ENCODE results near the gene PIEZO1.
A peak's percentile ranks its signal among the peaks of the same experiment; 100 is the strongest.

PIEZO1 gene

DNA sequence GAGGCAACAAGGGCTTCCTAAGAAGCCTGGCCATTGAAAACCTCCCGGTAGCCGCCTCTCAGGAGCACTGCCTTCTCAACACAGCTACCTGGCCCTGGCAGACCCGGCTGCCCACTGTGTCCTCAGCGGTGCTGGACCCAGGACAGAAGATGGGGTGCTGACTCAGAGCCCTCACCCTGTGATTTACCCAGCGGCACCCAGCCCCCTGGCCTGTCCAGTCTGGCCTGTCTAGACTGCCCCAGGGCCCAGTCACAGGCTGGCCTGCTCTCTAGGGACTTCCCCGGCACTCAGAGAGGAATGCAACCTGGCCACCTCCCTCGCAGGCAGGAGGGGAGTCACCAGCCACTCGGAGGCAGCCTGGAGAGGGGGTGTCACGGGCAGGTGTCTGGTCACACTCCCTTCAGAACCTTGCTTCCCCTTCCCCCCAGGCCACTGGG, 20.1 kb downstream of the PIEZO1 start:
- DNase-seq = no peak

DNA sequence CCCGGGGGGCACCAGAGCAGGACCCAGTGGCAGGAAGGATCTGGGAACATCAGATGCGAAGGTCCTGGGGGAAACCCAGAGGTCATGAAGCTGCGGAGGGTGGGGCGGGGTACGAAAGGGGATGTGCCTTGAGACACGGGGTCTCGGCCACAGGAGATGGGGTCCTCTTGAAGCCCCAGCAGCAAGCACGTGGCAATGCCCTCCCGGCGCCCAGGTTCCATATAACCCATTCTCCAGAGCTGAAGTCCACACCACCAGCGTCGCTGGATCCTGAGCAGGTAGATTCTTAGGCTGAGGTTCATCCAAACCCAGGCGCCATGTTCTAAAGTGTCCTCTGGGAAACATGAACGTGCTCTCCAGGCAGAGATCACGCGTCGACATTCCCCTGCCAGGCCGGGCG, 20.9 kb downstream of the PIEZO1 start:
- no peak for DNase-seq

DNA sequence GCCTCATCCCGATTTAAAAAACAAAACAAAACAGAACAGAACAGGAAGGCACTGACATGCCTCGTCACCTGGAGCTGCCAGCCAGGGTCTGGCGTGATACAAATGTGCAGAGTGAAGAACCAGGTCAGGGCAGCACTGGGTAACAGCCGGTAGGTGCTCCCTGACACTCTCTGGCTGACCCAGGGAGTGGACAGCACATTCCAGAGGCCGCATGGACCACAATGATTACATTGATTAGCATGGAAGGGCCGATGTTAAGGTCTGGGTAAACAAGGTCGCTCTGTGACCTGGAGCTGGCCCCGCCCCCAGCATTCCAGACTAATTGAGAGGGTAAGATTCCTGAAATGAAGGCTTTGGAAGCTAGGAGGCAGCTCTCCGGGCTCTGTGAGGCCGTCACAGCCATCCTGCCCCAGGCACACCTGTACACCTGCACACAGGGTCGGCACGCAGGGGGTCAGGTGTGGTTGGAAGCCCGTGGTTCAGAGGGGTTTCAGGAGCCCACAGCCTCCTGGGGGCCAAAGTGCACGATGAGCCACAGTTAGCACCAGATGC, 21.4 kb downstream of the PIEZO1 start:
- no peak for DNase-seq

DNA sequence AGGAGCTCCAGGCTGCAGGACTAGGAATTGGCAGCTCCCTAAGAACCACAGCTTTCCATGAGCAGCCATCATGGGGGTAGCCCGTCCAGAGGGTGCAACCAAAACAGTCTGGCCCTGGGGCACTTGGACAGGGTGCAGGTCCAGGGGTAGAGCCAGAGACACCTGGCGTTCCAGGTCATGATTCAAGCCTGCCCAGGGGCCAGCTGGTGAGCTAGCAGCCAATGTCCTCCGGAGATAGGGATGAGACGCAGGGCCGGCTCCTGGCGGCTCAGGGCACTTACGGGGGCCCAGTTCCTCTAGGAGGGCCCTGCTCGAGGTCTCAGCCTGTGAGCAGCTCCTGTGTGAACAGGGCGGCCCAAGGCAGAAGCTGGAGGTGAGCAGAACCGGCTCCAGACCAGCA, 22.1 kb downstream of the PIEZO1 start:
- no peak for DNase-seq

DNA sequence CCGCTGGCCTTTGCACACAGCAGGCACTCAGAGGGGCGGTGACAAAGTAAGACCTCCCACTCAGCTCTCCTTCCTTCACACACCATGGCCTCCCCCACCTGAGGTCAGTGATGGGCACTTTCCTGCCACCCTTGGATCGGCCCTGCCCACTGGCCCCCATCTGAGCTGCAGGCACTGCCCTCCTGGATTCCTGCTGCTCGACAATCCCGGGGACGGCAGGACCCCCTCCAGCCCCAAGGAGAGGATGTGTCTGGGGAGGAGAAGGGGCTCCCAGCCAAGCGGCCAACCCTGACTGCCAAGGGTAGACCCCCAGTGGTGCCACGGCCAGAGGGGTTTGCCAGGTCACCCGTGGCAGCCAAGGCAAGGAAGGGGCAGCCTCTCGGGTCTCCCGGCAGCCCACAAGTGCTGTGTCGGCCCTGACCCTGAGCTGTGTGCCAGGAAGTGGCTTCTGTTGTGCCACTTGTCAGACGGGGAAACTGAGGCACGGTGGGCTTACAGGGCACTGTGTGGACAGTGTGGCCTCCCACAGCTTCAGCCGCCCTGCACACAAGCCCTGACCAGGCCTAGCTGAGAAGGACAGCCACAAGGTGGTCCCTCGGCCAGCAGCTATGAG, 22.7 kb downstream of the PIEZO1 start:
- no peak for DNase-seq

DNA sequence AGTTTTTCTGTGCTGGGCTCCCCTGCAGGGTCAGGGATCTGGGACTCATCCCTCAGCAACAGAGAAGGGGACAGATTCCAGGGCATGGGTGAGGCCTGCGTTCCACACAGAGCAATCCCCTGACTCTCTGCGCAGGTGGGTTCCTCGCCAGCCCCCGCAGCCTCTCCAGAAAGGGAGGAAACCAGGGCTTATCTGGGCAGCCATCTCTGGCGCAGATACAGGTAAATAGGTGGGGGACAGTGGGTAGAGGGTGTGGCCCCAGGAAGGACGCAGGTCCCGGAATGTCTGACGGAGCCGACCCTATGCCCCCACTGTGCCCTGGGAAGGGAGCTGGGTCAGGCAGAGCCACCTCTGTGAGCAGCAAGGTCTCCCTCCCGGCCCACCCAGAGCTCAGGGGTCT, 23.2 kb downstream of the PIEZO1 start:
- DNase-seq = no peak

DNA sequence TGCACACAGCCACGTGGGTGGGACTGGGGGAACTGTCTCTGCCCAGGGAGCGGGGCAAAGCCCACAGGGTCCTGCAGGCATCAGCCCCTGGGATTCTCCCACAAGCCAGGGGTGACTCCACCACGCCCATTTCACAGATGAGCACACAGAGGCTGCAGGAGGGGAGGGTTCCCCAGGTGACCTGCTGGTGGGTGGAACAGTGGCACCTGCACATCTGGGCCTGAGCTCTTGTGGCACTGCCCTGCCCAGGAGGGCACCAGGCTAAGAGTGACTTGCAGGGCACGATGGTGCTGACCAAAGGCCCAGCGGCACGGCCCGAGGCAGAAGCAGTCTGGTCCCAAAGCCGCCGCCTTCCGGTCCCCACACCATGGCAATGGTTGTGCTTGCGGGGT, 23.9 kb downstream of the PIEZO1 start:
- DNase-seq = no peak

DNA sequence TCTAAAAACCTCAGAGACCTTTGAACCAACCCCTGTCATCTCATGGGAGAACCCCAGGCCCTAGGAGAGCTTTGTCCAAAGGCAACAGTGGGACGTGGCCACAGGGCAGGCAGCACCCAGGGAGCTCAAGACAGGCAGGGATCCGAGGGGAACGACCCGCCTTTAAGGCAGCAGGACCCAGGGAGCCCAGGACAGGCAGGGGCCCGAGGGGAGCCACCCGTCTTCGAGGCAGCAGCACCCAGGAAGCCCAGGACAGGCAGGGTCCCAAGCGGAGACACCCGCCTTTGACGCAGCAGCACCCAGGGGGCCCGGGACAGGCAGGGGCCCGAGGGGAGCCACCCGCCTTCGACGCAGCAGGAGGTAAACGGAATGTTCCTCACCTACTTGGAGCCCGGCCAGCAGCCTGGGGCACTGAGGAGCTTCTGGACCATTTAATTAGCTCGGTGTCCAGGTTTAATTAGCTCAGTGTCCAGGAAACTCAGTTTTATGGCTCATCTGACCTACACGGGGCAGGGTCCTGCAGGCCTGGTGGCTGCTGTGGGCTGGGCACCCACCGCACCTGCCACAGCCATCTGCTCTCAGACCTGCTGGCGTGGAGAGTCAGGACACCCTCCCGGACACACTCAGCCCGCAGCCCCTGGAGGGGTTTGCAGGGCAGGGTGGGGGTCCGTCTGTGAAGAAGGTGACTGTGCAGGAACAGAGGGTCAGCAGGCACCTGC, 24.4 kb downstream of the PIEZO1 start:
- DNase-seq = no peak

DNA sequence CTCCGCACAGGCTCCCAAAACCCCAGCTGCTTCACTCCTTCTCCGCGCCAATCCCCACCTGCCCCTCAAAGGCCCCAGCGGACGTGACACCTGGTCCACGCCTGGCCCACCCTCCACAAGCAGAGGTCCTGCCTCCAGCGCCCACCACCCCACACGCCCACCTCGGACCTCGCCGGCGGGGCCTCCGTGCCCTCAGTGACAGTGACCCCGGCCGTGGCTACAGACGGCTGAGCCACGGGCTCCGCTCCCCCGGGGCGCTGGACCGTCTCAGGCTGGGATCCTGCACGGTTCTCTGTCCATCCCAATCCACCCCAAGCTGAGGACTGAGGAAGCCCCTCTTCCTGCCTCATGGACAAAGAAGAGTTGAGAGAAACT, 25.1 kb downstream of the PIEZO1 start:
- DNase-seq = no peak

DNA sequence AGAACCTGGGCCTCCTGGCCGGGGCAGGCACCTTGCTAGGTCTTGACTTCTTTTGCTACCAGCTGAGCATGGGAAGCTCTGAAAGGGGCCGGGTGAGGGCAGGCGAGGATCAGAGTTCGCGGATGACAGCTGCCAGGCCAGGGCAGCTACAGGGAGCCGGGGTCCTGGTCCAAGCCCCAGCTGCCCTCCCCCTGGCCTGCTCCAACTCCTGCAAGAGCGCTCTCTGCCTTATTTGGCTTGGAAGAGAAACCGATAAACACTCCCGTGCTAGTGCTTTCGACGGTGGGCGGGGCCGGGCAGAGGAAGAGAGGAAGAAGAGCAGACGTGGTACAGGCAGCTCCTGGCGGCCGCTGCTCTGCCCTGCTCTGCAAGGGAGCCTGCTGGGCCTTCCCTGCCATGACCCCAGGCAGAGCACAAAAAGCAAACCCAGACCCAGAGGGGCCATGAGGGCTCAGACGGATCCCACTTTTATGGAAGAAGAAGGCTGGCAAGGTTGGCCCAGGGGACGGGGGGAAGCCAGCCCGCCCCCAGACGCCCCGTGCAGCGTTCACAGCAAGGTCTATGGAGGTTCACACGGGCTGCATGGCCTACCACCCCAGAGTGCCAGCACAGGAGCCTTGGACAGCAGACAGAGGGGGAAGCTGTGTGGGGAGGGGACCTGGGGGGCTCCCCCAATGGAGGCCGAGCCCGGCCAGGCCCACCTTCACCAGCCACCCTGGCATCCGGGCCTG, 25.6 kb downstream of the PIEZO1 start:
- peak; percentile 51 for DNase-seq

DNA sequence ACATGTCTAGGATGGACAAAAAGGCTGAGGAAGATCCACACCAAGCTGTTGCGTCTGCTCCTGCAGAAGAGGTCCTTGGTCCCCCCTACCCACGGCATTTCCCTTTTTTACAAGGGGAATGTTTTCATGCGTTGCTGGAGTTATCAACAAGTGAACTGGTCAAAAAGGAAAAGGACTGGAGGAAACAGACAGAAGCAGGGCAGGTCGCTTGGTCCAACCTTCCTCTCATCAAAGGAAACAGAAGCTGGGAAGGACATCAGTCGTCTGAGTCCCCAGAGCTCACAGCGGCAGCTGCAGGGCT, 26.1 kb downstream of the PIEZO1 start:
- DNase-seq = no peak

DNA sequence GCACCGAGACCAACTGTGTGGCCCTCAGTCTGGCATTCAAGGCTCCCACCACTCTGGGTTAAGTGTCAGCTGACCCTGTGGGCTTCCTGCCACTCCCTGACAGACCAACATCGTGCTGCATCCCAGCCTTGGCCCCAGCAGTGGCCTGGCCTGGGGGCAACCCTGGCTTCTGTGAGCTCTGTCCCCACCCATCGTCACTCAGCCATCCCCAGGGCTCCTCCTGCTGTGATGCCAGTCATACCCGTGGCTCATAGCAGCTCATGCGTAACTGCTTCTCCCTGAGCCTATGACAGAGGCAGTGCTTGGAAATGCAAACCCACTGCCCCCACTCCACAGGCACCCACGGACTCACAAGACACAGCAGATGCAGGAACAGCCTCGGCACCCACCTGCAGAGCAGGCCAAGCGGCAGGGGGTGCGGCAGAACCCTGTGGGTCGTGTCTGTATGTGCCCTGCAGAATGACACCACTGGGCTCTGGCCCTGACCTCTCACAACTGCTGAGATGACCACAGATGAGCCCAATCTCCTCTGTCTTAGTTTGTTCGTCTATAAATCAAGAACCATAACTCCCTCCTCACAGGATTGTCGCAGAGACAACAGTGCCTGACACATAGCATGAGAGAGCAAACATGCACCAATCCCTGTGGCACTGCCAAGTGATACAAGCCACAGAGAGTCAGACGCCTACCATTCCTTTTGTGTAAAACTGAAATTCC, 26.6 kb downstream of the PIEZO1 start:
- no peak for DNase-seq

DNA sequence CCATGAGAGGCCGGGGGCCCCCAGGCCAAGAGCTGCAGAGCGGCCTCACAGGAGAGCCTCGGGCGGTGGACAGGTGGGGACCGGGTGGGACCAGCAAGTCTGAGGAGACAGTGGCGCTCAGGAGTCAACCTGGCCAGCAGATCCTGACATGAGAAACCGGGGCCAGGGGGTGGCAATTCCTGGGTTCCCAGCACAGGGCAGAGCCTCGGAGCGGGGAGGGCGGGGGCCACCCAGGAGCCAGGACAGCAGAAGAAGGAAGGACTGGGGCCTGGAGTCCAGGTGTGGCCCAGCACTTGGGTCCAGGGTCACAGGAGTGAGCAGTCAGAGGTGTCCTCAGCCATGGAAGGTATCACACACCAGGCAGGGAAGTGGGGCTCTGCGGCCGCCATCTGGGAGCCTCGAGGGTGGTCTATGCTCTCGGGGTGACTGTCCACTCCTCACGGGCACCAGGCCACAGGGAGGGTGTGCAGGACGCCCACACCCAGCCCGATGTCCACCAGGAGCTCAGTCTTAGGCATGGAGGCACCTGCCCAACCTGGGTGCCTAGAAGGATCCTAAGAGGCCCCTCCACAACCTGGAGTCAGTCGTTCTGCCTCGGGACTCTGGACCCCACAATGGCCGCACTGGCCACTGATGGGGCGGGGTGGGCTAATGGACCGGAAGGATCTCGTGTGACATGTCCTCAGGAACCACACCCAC, 29.1 kb downstream of the PIEZO1 start:
- DNase-seq = no peak

DNA sequence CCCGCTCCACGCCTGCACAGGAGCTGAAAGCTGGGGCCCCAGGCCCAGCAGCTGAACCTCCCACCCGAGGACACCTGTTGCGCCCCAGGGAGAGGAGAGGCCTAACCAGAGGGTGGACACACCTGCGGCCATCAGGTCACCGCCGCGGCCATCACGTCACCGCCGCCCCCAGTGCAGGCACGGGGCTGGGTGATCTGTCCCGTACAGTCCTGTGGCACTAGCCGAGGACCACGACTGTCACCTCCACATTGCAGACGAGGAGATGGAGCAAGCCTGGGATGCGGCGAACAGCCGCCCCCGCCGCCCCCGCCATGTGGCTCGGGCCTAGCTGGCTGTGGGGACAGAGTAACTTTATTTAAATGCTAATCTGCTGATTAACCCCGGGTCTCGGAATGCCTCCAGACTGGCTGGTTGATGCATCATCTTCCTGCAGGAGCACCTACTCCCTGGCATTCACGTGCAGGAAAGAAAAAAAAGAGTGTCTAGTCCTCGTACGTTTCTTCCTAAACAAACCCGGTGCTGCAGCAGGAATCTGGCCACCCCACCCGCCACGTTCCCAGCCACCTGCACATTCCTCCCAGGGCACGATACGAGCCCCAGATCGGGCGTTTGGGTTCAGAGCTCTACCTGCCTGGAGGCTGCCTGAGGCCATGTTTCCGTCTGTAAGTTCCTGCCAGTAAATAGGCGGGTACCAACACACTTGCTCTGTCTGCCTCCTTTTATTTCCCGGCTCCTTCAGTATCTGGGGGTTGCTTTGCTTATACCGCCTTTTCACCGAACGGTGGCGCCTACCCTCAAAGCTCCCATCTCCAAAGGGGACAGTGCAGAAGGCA, 29.9 kb downstream of the PIEZO1 start:
- DNase-seq = no peak

DNA sequence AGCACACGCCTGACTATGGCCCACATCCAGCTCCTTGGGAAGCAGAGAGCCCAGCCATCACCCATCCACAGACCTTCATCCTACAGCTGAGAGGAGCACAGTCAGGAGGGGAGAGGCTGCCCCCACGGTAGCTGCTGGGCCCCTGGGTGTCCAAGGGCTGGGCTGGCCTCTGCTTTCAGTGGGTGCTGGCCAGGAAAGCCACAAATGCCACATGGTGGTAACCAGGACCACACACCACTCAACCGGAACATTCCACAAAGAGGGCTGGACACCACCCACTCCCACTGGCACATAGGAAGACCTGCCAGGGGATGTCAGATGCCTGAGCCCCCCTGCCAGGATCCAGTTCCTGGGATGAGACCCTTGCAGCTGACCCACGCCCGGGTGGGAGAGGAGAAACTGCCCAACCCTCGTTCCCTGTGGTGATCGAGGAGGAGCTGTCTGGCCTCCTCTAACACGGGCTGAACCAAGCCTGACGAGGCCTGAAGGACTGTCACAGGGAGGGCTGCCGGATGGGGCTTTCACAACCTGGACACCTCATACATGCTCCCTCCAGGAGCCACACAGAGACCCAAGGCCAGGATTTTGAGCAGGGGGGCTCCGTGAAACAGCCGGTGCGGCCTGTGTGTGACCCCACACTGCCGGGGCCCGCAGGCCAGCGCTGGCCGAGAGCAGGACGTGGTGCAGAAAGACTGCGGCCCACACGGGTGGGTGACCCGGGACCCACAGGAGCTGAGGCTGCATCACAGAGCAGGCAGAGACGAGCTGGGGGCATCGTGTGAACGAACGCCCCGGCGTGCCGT, 30.7 kb downstream of the PIEZO1 start:
- DNase-seq = no peak

DNA sequence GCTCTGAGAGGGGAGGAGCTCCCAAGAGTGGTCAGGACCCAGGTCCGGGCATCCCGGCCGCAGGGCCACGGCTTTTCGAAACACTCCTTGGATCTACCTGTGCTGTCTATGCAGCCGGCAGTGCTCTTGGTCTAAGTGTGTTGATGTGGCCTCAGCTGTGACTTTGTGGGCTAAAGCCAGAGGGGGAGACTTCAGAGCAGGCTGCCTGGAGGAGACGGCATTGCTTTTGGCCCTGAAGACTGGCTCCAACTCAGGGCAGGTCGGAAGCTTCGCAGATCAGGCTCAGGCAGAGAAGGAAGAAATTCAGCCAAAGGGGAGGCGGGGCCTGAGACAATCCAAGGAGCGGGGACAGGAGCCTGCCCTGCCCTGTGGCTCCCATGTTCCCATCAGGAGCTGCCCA, 31.4 kb downstream of the PIEZO1 start:
- no peak for DNase-seq

DNA sequence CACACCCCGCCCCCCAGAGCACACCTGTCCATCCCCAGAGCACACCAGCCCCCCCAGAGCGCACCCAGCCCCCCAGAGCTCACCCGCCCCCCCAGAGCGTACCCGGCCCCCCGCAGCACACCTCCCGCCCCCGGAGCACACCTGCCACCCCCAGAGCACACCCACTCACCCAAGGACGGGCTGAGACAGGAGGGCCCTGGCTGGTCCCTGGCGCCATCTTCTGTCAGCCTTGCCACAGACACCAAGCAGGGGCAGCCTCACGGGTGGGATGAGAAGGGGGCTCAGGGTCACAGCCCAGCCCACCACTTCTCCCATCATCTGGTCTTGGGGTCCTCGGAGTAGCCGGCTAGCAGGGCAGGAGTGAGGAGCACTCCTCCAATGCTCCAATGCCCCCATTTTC, 31.8 kb downstream of the PIEZO1 start:
- no peak for DNase-seq

DNA sequence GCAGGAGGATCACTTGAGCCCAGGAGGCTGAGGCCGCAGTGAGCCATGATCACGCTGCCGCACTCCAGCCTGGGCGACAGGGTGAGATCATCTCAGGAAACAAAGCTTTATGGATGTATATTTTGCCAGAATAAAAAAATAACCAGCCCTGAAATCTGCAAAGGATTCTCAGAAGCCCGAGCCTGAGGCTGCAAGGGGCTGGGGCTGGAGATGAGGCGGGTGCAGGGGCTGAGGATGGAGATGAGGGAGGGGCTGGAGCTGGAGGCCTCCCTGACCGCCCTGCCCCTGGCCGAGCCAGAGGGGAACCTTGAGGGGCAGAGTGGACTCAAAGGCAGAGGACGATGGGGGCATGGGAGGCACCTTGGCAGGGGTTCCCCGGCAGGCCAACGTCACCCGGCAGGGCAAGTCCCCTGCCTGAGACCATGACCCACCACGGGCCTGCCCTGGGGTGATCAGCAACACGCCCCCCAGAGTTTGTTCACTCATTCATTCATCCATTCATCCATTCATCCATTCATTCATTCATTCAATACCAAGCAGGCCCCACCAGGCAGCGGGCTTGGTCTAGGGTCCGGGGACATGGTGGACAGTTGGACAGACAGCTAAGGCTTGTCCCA, 32.5 kb downstream of the PIEZO1 start:
- DNase-seq = no peak

DNA sequence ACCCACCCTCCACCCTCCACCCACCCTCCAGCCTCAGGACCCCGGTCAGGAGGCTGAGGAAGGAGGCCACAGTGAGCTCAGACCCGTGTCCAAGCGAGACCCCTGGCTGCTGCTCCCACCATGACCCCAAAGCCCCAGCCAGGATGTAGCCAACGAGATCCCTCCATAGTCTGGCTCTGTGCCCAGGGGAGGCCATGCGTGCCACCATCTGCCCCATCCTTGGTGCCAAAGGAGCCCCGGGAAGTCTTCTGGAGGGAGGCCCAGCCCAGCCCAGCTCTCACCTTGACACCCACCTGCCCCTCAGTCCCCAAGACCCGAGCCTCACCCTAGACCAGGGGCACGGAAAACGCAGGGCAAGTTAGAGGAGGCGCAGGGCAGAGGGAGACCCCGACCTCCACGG, 34.2 kb downstream of the PIEZO1 start:
- no peak for DNase-seq

DNA sequence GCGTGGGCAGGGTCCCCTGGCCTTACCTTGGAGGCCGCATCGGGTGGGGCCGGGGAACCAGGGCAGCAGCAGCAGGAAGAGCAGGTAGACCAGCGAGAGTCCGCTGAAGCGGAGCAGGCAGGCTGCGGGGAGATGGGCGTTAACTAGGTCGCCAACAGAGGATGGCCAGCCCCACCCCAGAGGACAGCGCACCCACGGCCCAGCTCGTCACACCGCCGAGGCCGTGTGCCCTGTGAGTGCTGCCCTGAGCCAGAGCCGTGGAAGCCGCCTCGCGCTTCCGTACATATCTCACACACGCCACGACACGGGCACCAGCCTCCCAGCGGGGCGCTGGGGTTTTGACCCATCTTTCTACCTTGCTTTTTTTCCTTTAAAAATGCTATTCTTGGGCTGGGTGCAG, 35.7 kb downstream of the PIEZO1 start:
- DNase-seq = no peak

DNA sequence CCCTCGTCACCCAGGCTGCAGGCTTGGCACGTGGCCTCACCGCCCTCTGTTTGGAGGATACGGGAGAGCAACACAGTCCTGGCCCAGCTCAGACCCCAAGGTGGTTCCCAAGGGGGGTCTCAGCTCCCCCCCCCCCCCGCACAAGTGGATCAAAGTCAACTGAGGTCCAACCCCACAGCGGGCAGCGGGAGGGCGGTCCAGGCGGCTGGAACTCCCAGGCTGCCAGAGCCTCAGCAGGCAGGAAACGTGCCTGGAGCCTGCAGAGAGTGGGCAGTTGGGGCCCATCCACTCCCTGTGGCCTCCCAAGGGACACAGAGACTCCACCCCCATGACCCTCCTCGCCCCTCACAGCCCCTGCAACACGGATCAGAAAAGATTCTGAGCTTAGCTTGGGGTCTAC, 36.7 kb downstream of the PIEZO1 start:
- DNase-seq = no peak

Data from activated naive CD4-positive, alpha-beta T cell treated with anti-CD3 and anti-CD28 coated beads, Interleukin-2, amount 50 U/mL, for 16 hours (primary cell).